Endodermal cell (in vitro differentiated cells): Measurements from ENCODE around the gene TM2D3. TPM values are rescaled to one million over a fixed set of nuclear protein-coding genes. Genes with fewer than 3 reads are reported as not detected.

Experiments
- DNase-seq: peaks from one replicate; pipeline ENCODE4 v3.0.0-alpha.2; 2017
- H3K27ac ChIP-seq: 2 replicates; pipeline ENCODE4 v1.5.1; 2013; ENCODE audit warnings: mild to moderate bottlenecking, low read depth, low read length, moderate library complexity
- H3K27me3 ChIP-seq: 2 replicates; pipeline ENCODE4 v1.6.1; 2013; ENCODE audit warnings: mild to moderate bottlenecking, low read length, moderate library complexity; ENCODE audit not compliant: insufficient read depth, control insufficient read depth, poor library complexity, severe bottlenecking
- H3K36me3 ChIP-seq: 2 replicates; pipeline ENCODE4 v1.7.0; 2013; ENCODE audit warnings: mild to moderate bottlenecking, low read length, moderate library complexity; ENCODE audit not compliant: control insufficient read depth, insufficient read depth
- H3K4me1 ChIP-seq: one replicate; pipeline ENCODE4 v1.7.0; 2013; ENCODE audit warnings: low read length; ENCODE audit not compliant: control insufficient read depth, insufficient read depth
- H3K4me3 ChIP-seq: 2 replicates; pipeline ENCODE4 v1.5.1; 2013; ENCODE audit warnings: mild to moderate bottlenecking, low read length, moderate library complexity
- H3K9ac ChIP-seq: 2 replicates; pipeline ENCODE4 v1.6.1; 2013; ENCODE audit warnings: mild to moderate bottlenecking, low read length, moderate library complexity; ENCODE audit not compliant: poor library complexity, severe bottlenecking; ENCODE audit errors: extremely low read depth
- H3K9me3 ChIP-seq: 2 replicates; pipeline ENCODE4 v1.6.1; 2013; ENCODE audit warnings: mild to moderate bottlenecking, low read length, moderate library complexity; ENCODE audit not compliant: control insufficient read depth
- H3K27ac Mint-ChIP-seq: 2 replicates; pipeline ENCODE4 v1.8.0; 2020; ENCODE audit warnings: mixed read lengths
- H3K27me3 Mint-ChIP-seq: 2 replicates; pipeline ENCODE4 v1.8.0; 2021; ENCODE audit warnings: mild to moderate bottlenecking, mixed read lengths; ENCODE audit not compliant: insufficient read depth
- H3K36me3 Mint-ChIP-seq: 2 replicates; pipeline ENCODE4 v1.8.0; 2020; ENCODE audit warnings: low read depth, mixed read lengths
- H3K4me1 Mint-ChIP-seq: 2 replicates; pipeline ENCODE4 v1.8.0; 2020; ENCODE audit warnings: mixed read lengths
- H3K4me3 Mint-ChIP-seq: 2 replicates; pipeline ENCODE4 v1.8.0; 2020; ENCODE audit warnings: mild to moderate bottlenecking, moderate library complexity, mixed read lengths
- H3K9me3 Mint-ChIP-seq: 2 replicates; pipeline ENCODE4 v1.8.0; 2020; ENCODE audit warnings: mild to moderate bottlenecking, mixed read lengths
- WGBS, 2 experiments: methylation state at CpG; one replicate each; pipeline versions ENCODE4 v1.1.5 to v1.1.7; 2013; ENCODE audit warnings: missing lambda C conversion rate in 2 of 2, mixed read lengths in 1 of 2; ENCODE audit not compliant: insufficient coverage in 1 of 2, insufficient read length in 1 of 2; 5-methylcytosine and 5-hydroxymethylcytosine counted together
- total RNA-seq, 2 donors: library from RNA; stranded (reverse); fragmentation: NEBNext Ultra II Directional in 1 of 2; extraction: Animal tissue kit (Norgen Biotek cat#: 25700) in 1 of 2; gene quantifications; 2 replicates in 1 of 2; 3 replicates in 1 of 2; pipeline ENCODE4 v1.2.1, GENCODE V29; 2021
- TF ChIP-seq, protein P1 (sequence below): fragments of 200-600 bp; sonication (generic); conservative IDR thresholded peaks from 2 replicates; pipeline ENCODE4 v1.5.0; 2021; ENCODE audit warnings: antibody characterized with exemption, mild to moderate bottlenecking

The TM2D3 gene
- total RNA-seq, 2 donors from 2014 or later, result 33.4 to 34.0 TPM

DNA sequence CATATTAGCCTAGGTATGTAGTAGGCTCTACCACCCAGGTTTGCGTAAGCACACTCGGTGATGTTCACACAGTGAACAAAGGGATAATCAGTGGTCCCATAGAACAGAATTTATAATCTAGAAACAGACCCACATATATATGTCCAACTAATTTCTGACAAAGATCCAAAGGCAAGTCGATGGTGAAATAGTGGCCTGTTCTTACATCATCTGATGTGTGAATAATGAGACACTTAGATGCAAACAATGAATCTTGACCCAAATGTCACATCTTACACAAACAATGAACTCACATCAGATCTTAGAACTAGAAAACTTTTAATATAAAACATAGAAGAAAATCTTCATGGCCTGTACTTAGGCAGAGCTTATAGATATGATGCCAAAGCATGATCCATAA lies 17.6 kb upstream of the TM2D3 start:
- Histone ChIP-seq H3K9me3 (peaks cover 9% of the 10 kb centered on the region), H3K36me3 (peaks cover 9% of the 10 kb centered on the region), H3K4me3 (no peak overlapping the region), H3K27me3 (no peaks in the 10 kb centered on the region), H3K9ac (no peak overlapping the region), H3K4me1 (no peaks in the 10 kb centered on the region), H3K27ac (no peak overlapping the region)
- WGBS, 2 experiments, result 87% methylated on average over 2 of the region's 3 CpGs; no CpG with 5 or more reads in 1 of the 2 experiments
- peaks cover 4% of the 10 kb centered on the region for H3K9me3 Mint-ChIP-seq
- H3K27me3 Mint-ChIP-seq, result no peaks in the 10 kb centered on the region
- H3K27ac Mint-ChIP-seq, result no peak overlapping the region
- H3K36me3 Mint-ChIP-seq, result peaks cover 47% of the 10 kb centered on the region
- DNase-seq, result no peak
- H3K4me1 Mint-ChIP-seq, result no peaks in the 10 kb centered on the region
- TF ChIP-seq, protein P1, sequence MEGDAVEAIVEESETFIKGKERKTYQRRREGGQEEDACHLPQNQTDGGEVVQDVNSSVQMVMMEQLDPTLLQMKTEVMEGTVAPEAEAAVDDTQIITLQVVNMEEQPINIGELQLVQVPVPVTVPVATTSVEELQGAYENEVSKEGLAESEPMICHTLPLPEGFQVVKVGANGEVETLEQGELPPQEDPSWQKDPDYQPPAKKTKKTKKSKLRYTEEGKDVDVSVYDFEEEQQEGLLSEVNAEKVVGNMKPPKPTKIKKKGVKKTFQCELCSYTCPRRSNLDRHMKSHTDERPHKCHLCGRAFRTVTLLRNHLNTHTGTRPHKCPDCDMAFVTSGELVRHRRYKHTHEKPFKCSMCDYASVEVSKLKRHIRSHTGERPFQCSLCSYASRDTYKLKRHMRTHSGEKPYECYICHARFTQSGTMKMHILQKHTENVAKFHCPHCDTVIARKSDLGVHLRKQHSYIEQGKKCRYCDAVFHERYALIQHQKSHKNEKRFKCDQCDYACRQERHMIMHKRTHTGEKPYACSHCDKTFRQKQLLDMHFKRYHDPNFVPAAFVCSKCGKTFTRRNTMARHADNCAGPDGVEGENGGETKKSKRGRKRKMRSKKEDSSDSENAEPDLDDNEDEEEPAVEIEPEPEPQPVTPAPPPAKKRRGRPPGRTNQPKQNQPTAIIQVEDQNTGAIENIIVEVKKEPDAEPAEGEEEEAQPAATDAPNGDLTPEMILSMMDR, result no peak
- no peak overlapping the region for H3K4me3 Mint-ChIP-seq

DNA sequence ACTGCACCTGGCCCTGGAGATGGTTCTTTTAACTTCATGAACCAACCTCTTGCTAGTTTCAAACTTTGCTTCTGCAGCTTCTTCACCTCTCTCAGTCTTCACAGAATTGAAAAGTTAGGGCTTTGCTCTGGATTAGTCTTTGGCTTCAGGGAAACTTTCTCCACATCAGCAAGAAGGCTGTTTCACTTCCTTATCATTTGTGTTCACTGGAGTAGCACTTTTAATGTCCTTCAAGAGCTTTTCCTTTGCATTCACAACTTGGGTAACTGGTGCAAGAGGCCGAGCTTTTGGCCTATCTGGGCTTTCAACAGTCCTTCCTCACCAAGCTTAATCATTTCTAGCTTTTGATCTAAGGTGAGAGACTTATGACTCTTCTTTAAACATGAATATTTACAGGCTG lies 15.7 kb upstream of the TM2D3 start:
- Mint-ChIP-seq H3K27me3 (no peaks in the 10 kb centered on the region), H3K4me3 (no peak overlapping the region), H3K27ac (no peak overlapping the region), H3K4me1 (no peaks in the 10 kb centered on the region), H3K36me3 (peaks cover 33% of the 10 kb centered on the region), H3K9me3 (peaks cover 4% of the 10 kb centered on the region)
- H3K27ac ChIP-seq, result no peak overlapping the region
- H3K36me3 ChIP-seq, result no peaks in the 10 kb centered on the region
- H3K27me3 ChIP-seq, result no peaks in the 10 kb centered on the region
- H3K9ac ChIP-seq, result no peak overlapping the region
- DNase-seq, result no peak
- TF ChIP-seq, protein P1, result no peak
- no peaks in the 10 kb centered on the region for H3K4me1 ChIP-seq
- H3K9me3 ChIP-seq, result peaks cover 9% of the 10 kb centered on the region
- 85% methylated on average over 1 of the region's 1 CpG; no CpG with 5 or more reads in 1 of the 2 experiments for WGBS, 2 experiments
- H3K4me3 ChIP-seq, result no peak overlapping the region

DNA sequence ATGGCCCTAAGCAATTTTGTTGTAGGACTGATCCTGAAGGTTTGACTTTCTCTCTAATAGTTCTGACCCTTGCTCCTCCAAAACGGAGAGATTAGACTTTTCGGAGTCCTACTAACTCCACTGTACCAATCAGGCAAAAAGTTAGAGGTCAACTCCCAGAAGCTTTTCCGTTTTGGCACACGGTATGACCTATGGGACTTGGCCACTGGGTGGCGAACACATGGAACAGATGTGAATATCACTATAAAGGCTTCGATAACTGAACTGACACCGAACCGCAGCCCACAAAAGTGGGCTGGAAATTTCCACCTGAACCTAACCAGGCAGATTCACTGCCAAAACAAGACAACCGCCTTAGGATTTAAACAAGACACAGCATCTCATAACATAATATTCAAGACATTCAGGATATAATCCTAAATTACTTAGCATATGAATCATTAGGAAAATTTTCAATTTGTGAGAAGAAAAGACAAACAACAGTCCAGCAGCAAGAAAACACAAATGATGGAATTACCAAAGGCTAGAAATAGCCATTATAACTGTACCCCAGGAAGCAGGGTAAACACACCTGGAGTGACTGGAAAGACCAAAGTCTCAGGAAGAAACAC lies 12.2 kb upstream of the TM2D3 start:
- no peak overlapping the region for H3K9ac ChIP-seq
- H3K9me3 Mint-ChIP-seq, result peaks cover 4% of the 10 kb centered on the region
- peaks cover 19% of the 10 kb centered on the region for H3K36me3 Mint-ChIP-seq
- no peaks in the 10 kb centered on the region for H3K36me3 ChIP-seq
- peaks cover 9% of the 10 kb centered on the region for H3K9me3 ChIP-seq
- H3K27ac Mint-ChIP-seq, result no peak overlapping the region
- no peaks in the 10 kb centered on the region for H3K4me1 Mint-ChIP-seq
- no peak overlapping the region for H3K4me3 Mint-ChIP-seq
- TF ChIP-seq, protein P1, result peak; percentile 69
- WGBS, 2 experiments, result 86 to 96% methylated on average over 4 to 9 of the region's 9 CpGs
- H3K4me1 ChIP-seq, result no peaks in the 10 kb centered on the region
- H3K4me3 ChIP-seq, result no peak overlapping the region
- H3K27ac ChIP-seq, result no peak overlapping the region
- peak; percentile 64 for DNase-seq
- H3K27me3 ChIP-seq, result no peaks in the 10 kb centered on the region
- H3K27me3 Mint-ChIP-seq, result no peaks in the 10 kb centered on the region
